GM12892 (cell line): ENCODE measurements around the gene FBXO36.

Experiments
- POLR2A ChIP-seq: IDR thresholded peaks from 2 replicates; pipeline ENCODE4 v1.6.1; 2011; ENCODE audit warnings: low read depth, low read length, control low read depth
- POLR2AphosphoS5 ChIP-seq: IDR thresholded peaks from 2 replicates; pipeline ENCODE4 v1.6.1; 2011; ENCODE audit warnings: low read depth, low read length, control low read depth
- TAF1 ChIP-seq: IDR thresholded peaks from 2 replicates; pipeline ENCODE4 v1.6.1; 2011; ENCODE audit warnings: low read depth, mild to moderate bottlenecking, control low read depth, low read length, borderline replicate concordance

- no peak for TF ChIP-seq POLR2A
- TF ChIP-seq POLR2AphosphoS5, result no peak
- TF ChIP-seq TAF1, result no peak
Measured at GRCh38 chr2:230053753-230054478, 131.6 kb downstream of the FBXO36 start.
